Caco-2 (cell line): Measurements from ENCODE around the gene SFXN3. TPM values are rescaled to one million over a fixed set of nuclear protein-coding genes. Genes with fewer than 3 reads are reported as not detected.

ENCODE experiments used
- BruUV-seq: library from RNA; stranded (reverse); fragments of 400-500 nt; replicated peaks from 2 replicates; lab custom pipeline; 2021; lab: Mats Ljungman, UMichigan
- CTCF ChIA-PET: fragments of 300-600 bp; sonication (Branson Sonifier 250); formaldehyde crosslinking; loops from one replicate; lab custom pipeline; 2022; ENCODE audit warnings: antibody characterized with exemption; lab: Charles Lee
- POLR2A ChIA-PET: fragments of 300-600 bp; sonication (Branson Sonifier 250); formaldehyde crosslinking; loops from one replicate; lab custom pipeline; 2022; ENCODE audit warnings: antibody characterized with exemption; lab: Charles Lee
- DNase-seq, 2 experiments: peaks; one replicate each; pipeline versions ENCODE4 v3.0.0 to v3.0.0-alpha.2; 2020 to 2022
- H3K27me3 ChIP-seq: replicated peaks from 2 replicates; pipeline ENCODE4 v1.6.0; 2011; ENCODE audit warnings: low read length; ENCODE audit not compliant: control insufficient read depth, insufficient read depth
- H3K36me3 ChIP-seq: 2 replicates; pipeline ENCODE4 v1.5.1; 2011; ENCODE audit warnings: low read length; ENCODE audit not compliant: control insufficient read depth, insufficient read depth
- H3K4me1 ChIP-seq: fragments of 250-450 bp; sonication (Bioruptor Pico); 2 replicates; pipeline ENCODE4 v1.5.1; 2020; ENCODE audit warnings: mild to moderate bottlenecking
- H3K4me3 ChIP-seq: 2 replicates; pipeline ENCODE4 v1.5.1; 2011; ENCODE audit warnings: low read depth, mild to moderate bottlenecking, control low read depth, low read length
- H3K9me3 ChIP-seq: fragments of 250-450 bp; sonication (Bioruptor Pico); 2 replicates; pipeline ENCODE4 v1.5.1; 2020; ENCODE audit warnings: mild to moderate bottlenecking, moderate library complexity
- H3K27ac Mint-ChIP-seq: one replicate; pipeline ENCODE4 v1.8.0; 2022; ENCODE audit warnings: mixed read lengths; ENCODE audit not compliant: unreplicated experiment
- H3K27me3 Mint-ChIP-seq: one replicate; pipeline ENCODE4 v1.8.0; 2022; ENCODE audit warnings: mixed read lengths; ENCODE audit not compliant: insufficient read depth, unreplicated experiment
- H3K36me3 Mint-ChIP-seq: one replicate; pipeline ENCODE4 v1.8.0; 2022; ENCODE audit warnings: mild to moderate bottlenecking, mixed read lengths; ENCODE audit not compliant: insufficient read depth, unreplicated experiment
- H3K4me1 Mint-ChIP-seq: one replicate; pipeline ENCODE4 v1.8.0; 2022; ENCODE audit warnings: low read depth, mixed read lengths; ENCODE audit not compliant: unreplicated experiment
- H3K4me3 Mint-ChIP-seq: one replicate; pipeline ENCODE4 v1.8.0; 2022; ENCODE audit warnings: mild to moderate bottlenecking, moderate library complexity, mixed read lengths; ENCODE audit not compliant: unreplicated experiment
- H3K9me3 Mint-ChIP-seq: one replicate; pipeline ENCODE4 v1.8.0; 2022; ENCODE audit warnings: mixed read lengths; ENCODE audit not compliant: unreplicated experiment
- intact Hi-C: fragments of 100-400 bp; cut with micrococcal nuclease; formaldehyde crosslinking; loops from one replicate; pipeline ENCODE4 v1.10.0; 2022; ENCODE audit not compliant: unreplicated experiment
- total RNA-seq: library from RNA; stranded (reverse); gene quantifications from 2 replicates; pipeline ENCODE4 v1.2.3, GENCODE V29; 2022
- TF ChIP-seq, protein P1 (sequence below), 2 experiments: fragments of 200-600 bp in 1 of 2; IDR thresholded peaks; 1 replicate in 1 of 2; 2 replicates in 1 of 2; pipeline versions ENCODE4 v1.5.1 to v1.8.0; 2011 to 2022; ENCODE audit warnings: antibody characterized with exemption in 1 of 2, control low read depth in 1 of 2, inconsistent platforms in 1 of 2, low read depth in 1 of 2, low read length in 1 of 2, mild to moderate bottlenecking in 1 of 2, moderate library complexity in 1 of 2; ENCODE audit not compliant: insufficient read depth in 1 of 2, severe bottlenecking in 1 of 2, unreplicated experiment in 1 of 2

SFXN3 gene
- total RNA-seq, 1 experiment from 2014 or later, result 23.4 TPM

DNA sequence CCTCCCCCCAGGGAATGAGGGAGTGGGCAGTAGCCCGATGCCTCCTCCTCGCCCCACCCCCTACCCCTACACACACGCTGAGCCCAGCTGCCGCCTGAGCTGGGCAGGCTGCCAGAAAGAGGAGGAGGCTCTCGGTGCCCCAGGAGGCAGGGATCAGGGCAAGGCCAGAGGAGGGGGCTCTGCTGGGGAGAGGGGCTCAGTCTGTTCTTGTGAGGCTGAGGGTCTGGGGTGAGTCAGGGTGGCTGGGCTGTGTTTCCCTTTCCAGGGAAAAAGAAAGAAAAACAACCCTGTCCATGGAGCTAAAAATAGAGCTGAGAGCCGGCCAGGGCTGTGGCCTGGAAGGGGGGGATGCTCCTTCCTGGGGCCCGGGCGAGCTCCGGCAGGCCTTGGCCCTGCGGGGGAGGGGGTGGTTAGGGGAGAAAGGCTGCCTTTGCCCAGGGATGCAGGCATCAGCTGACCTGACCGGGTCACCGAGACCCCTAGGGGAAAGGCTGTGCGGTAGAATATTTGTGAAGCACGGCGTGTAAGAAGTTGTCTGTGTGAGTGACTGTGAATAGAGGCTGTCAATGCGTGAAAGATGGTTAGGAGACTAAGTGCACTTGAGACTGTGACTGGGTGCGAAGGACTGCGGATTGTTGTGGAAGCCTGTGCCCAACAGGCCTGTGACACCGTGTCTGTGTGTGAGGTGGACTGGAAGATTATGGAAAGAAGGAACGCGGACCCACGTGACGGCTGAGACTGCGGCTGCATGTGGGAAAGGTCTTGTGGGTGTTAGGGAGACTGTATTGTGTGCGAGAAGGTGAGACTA lies 32.6 kb upstream of the SFXN3 start:
- intact Hi-C loops, result loop anchor here (2.0 kb wide), 1 partner anchor 68 kb away; no protein-coding TSS in a partner anchor
- peaks cover 44% of the 10 kb centered on the region for H3K36me3 Mint-ChIP-seq
- H3K9me3 ChIP-seq, result no peaks in the 10 kb centered on the region
- no peaks in the 10 kb centered on the region for H3K27me3 Mint-ChIP-seq
- POLR2A ChIA-PET, result interaction anchor here (0.6 to 0.7 kb wide), 4 partner anchors 19 to 651 kb away, joined by 3 to 5 read pairs (median 4); partner anchors contain the start of gene SCD
- H3K9me3 Mint-ChIP-seq, result no peaks in the 10 kb centered on the region
- peaks cover 19% of the 10 kb centered on the region for H3K4me1 Mint-ChIP-seq
- H3K4me1 ChIP-seq, result peaks cover 18% of the 10 kb centered on the region
- DNase-seq, result peak; percentile 62 to 70
- peaks cover 1% of the 10 kb centered on the region; the same call in 1 of the 2 replicates for H3K36me3 ChIP-seq
- TF ChIP-seq, protein P1, sequence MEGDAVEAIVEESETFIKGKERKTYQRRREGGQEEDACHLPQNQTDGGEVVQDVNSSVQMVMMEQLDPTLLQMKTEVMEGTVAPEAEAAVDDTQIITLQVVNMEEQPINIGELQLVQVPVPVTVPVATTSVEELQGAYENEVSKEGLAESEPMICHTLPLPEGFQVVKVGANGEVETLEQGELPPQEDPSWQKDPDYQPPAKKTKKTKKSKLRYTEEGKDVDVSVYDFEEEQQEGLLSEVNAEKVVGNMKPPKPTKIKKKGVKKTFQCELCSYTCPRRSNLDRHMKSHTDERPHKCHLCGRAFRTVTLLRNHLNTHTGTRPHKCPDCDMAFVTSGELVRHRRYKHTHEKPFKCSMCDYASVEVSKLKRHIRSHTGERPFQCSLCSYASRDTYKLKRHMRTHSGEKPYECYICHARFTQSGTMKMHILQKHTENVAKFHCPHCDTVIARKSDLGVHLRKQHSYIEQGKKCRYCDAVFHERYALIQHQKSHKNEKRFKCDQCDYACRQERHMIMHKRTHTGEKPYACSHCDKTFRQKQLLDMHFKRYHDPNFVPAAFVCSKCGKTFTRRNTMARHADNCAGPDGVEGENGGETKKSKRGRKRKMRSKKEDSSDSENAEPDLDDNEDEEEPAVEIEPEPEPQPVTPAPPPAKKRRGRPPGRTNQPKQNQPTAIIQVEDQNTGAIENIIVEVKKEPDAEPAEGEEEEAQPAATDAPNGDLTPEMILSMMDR (IDR thresholded peaks at IDR 0.05; ENCODE audit: insufficient read depth in 1 of 2, low read depth in 1 of 2, low read length in 1 of 2, severe bottlenecking in 1 of 2, unreplicated experiment in 1 of 2), result no peak
- CTCF ChIA-PET, result interaction anchor here (0.6 to 7.1 kb wide), 14 partner anchors 12 to 143 kb away, joined by 3 to 58 read pairs (median 7); partner anchors contain the start of genes MRPL43, PDZD7, SEMA4G and SFXN3
- H3K27me3 ChIP-seq, result no peaks in the 10 kb centered on the region
- H3K4me3 ChIP-seq, result peak overlapping the region; percentile 94
- H3K4me3 Mint-ChIP-seq, result peak overlapping the region; percentile 81
- BruUV-seq, result no TSS peak
- peak overlapping the region; percentile 74 for H3K27ac Mint-ChIP-seq

DNA sequence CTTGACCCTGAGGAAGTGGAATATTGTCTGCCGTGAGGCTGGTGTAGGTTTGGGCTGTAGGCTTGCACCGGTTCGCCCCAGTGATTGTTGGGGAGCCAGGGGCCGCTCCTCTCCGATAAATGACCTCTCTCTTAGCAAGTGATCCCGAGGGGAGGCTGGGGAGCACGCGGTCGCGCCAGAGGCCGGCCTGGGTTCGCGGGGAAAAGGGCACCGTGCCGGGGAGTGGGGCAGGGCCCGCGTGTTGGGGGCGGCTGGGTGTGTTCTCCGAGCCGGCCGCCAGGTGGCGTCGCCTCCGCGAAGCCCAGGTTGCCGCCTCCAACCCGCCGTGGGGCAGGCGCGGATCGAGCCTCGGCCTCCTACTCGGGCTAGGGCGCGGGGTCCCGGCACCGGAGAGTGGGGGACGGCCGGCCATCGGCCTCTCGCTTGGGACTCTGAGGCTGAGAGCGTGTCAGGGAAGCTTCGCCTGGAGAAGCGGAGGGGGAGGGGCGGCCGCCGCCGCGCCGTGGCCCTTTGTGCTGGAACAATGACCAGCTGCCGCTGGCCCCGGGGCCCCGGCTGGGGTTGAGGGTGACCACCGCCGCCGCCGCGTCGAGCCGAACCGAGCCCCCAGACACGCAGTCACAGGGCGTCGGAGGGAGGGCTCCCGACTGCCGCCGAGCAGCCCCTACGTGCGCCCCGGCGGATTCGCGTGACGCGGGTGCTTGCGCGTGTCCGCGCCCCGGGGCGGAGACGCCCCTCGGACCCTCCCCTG lies 31.9 kb upstream of the SFXN3 start:
- Mint-ChIP-seq H3K9me3 (no peaks in the 10 kb centered on the region), H3K4me1 (peaks cover 14% of the 10 kb centered on the region), H3K4me3 (peak overlapping the region; percentile 81), H3K27ac (peak overlapping the region; percentile 74), H3K36me3 (peaks cover 37% of the 10 kb centered on the region), H3K27me3 (no peaks in the 10 kb centered on the region)
- CTCF ChIA-PET, result interaction anchor here (0.7 to 7.1 kb wide), 7 partner anchors 12 to 68 kb away, joined by 3 to 58 read pairs (median 9); partner anchors contain the start of genes PDZD7 and SFXN3
- Histone ChIP-seq H3K9me3 (no peaks in the 10 kb centered on the region), H3K27me3 (no peaks in the 10 kb centered on the region), H3K4me1 (peaks cover 18% of the 10 kb centered on the region), H3K4me3 (peak overlapping the region; percentile 94), H3K36me3 (peaks cover 1% of the 10 kb centered on the region)
- TSS peak; percentile 71 for BruUV-seq
- TF ChIP-seq, protein P1 (IDR thresholded peaks at IDR 0.05; ENCODE audit: insufficient read depth in 1 of 2, low read depth in 1 of 2, low read length in 1 of 2, severe bottlenecking in 1 of 2, unreplicated experiment in 1 of 2), result peak; percentile 81 to 97
- DNase-seq, result peak; percentile 79 to 89
- intact Hi-C loops, result loop anchor here (2.0 kb wide), 1 partner anchor 68 kb away; no protein-coding TSS in a partner anchor
- POLR2A ChIA-PET, result interaction anchor here (0.5 to 1.0 kb wide), 4 partner anchors 18 to 1715 kb away, joined by 3 to 5 read pairs (median 3); partner anchors contain the start of gene ARL3
